SU-DHL-6 (cell line): Measurements from ENCODE around the gene MAP4.

Source experiments
- H2AFZ ChIP-seq: fragments of 200-600 bp; sonication (generic); 2 replicates; pipeline ENCODE4 v1.6.1; 2014; ENCODE audit warnings: low read depth, mild to moderate bottlenecking, moderate library complexity, mixed read lengths, antibody characterized with exemption, low read length; ENCODE audit not compliant: severe bottlenecking
- H3F3A ChIP-seq: fragments of 200-600 bp; shearing (Covaris generic); 2 replicates; pipeline ENCODE4 v1.6.0; 2016; ENCODE audit warnings: antibody characterized with exemption, mild to moderate bottlenecking; ENCODE audit not compliant: insufficient read depth
- H3K27ac ChIP-seq: fragments of 200-600 bp; sonication (generic); 2 replicates; pipeline ENCODE4 v1.5.1; 2016; ENCODE audit warnings: low read depth, mild to moderate bottlenecking, low read length, moderate library complexity, mixed read lengths
- H3K27me3 ChIP-seq: fragments of 200-600 bp; sonication (generic), shearing (Covaris generic); 2 replicates; pipeline ENCODE4 v1.6.0; 2014; ENCODE audit warnings: mild to moderate bottlenecking, low read length
- H3K36me3 ChIP-seq: fragments of 200-600 bp; sonication (generic); 2 replicates; pipeline ENCODE4 v1.6.1; 2014; ENCODE audit warnings: mild to moderate bottlenecking, low read length, mixed read lengths
- H3K4me2 ChIP-seq: fragments of 300-600, 200-600 bp; shearing (Covaris generic), sonication (generic); 2 replicates; pipeline ENCODE4 v1.6.0; 2014; ENCODE audit warnings: low read length, low read depth, mild to moderate bottlenecking; ENCODE audit not compliant: poor library complexity, severe bottlenecking
- H3K4me3 ChIP-seq: fragments of 200-600 bp; sonication (generic); 2 replicates; pipeline ENCODE4 v1.5.1; 2014; ENCODE audit warnings: antibody characterized with exemption, low read length, mild to moderate bottlenecking, mixed read lengths; ENCODE audit not compliant: insufficient read depth, poor library complexity, severe bottlenecking
- H3K79me2 ChIP-seq: fragments of 200-600 bp; sonication (generic); 2 replicates; pipeline ENCODE4 v1.6.1; 2014; ENCODE audit warnings: mild to moderate bottlenecking, low read length, moderate library complexity; ENCODE audit not compliant: insufficient read depth
- H3K9ac ChIP-seq: fragments of 200-600 bp; sonication (generic); 2 replicates; pipeline ENCODE4 v1.7.0; 2014; ENCODE audit warnings: mild to moderate bottlenecking, low read length
- H3K9me2 ChIP-seq: fragments of 200-600 bp; sonication (generic); replicated peaks from 2 replicates; pipeline ENCODE4 v1.6.1; 2014; ENCODE audit warnings: low read length; ENCODE audit not compliant: insufficient read depth
- H3K9me3 ChIP-seq: fragments of 200-600 bp; sonication (generic); 2 replicates; pipeline ENCODE4 v1.6.1; 2014; ENCODE audit warnings: low read length, mixed read lengths; ENCODE audit not compliant: insufficient read depth
- H4K20me1 ChIP-seq: fragments of 200-600 bp; sonication (generic); 2 replicates; pipeline ENCODE4 v1.6.1; 2014; ENCODE audit warnings: low read depth, mild to moderate bottlenecking, antibody characterized with exemption, low read length, moderate library complexity, mixed read lengths
- EZH2phosphoT487 ChIP-seq: fragments of 200-600 bp; sonication (generic), shearing (Covaris generic); conservative IDR thresholded peaks from 2 replicates; pipeline ENCODE4 v1.6.1; 2018; ENCODE audit warnings: mild to moderate bottlenecking, antibody characterized with exemption, low read length, moderate library complexity, mixed read lengths
- TF ChIP-seq, protein P1 (sequence below): fragments of 200-600 bp; sonication (generic); IDR thresholded peaks from one replicate; pipeline ENCODE4 v1.5.1; 2017; ENCODE audit warnings: antibody characterized with exemption, mild to moderate bottlenecking, low read length, moderate library complexity; ENCODE audit not compliant: insufficient read depth, poor library complexity, severe bottlenecking

The MAP4 gene

DNA sequence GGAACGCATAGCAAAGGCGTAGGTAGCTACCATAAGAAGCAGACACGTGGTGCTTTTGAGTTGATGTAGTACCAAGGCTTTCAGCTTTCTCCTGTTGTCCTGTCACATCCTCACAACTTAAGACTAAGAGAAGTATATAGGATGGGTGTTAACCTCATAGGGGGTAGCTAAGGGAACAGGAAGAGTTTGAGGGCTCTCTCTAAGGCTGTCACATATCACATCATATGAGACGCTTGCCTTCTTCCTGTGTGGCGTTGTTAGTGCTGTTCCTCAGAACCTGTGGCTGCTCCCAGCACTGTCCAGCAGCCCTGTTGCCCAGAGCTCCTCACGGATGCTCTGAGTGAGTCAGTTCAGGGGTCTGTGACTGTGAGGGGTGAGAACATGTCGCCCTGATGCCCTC, 198.6 kb downstream of the MAP4 start:
- H3K9me2 ChIP-seq = no peaks in the 10 kb centered on the region
- no peaks in the 10 kb centered on the region for H3K9me3 ChIP-seq
- no peak overlapping the region for H3K4me2 ChIP-seq
- H3K27ac ChIP-seq = no peak overlapping the region
- H3K27me3 ChIP-seq = no peaks in the 10 kb centered on the region
- H3F3A ChIP-seq = no peaks in the 10 kb centered on the region
- no peaks in the 10 kb centered on the region for H3K79me2 ChIP-seq
- no peak overlapping the region for H2AFZ ChIP-seq
- H3K36me3 ChIP-seq = no peaks in the 10 kb centered on the region
- no peak overlapping the region for H3K4me3 ChIP-seq
- no peaks in the 10 kb centered on the region for H4K20me1 ChIP-seq
- H3K9ac ChIP-seq = no peak overlapping the region
- TF ChIP-seq, protein P1, sequence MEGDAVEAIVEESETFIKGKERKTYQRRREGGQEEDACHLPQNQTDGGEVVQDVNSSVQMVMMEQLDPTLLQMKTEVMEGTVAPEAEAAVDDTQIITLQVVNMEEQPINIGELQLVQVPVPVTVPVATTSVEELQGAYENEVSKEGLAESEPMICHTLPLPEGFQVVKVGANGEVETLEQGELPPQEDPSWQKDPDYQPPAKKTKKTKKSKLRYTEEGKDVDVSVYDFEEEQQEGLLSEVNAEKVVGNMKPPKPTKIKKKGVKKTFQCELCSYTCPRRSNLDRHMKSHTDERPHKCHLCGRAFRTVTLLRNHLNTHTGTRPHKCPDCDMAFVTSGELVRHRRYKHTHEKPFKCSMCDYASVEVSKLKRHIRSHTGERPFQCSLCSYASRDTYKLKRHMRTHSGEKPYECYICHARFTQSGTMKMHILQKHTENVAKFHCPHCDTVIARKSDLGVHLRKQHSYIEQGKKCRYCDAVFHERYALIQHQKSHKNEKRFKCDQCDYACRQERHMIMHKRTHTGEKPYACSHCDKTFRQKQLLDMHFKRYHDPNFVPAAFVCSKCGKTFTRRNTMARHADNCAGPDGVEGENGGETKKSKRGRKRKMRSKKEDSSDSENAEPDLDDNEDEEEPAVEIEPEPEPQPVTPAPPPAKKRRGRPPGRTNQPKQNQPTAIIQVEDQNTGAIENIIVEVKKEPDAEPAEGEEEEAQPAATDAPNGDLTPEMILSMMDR = no peak
- no peak for TF ChIP-seq EZH2phosphoT487

DNA sequence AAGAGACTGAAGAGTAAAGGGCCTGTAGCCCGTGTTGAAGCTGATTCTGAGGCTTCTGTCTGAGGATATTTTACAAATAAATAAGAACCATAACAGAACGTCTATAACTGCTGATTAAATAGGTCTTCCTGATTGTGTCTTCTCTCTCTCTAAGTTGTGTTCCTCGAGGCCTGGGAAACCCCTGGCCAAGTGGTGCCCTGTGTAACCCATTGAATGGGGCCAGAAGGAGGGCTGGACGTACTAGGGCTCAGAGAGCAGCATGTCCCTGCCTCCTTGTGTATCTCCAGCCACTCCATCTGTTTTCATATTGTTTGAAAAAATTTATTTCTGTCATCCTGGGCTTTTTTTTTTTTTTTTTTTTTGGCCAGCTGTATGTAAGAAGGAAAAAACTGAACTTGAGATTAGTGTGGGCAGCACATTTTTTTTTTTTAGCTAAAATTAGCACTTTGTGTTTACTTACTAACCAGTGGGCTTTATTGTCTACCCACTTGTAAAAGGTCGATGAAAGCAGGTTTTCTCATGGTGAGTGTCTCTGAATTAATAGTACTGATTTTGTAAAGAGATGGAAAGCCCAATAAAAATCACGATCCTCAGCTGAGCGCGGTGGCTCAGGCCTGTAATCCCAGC, 202.6 kb downstream of the MAP4 start:
- Histone ChIP-seq H4K20me1 (no peaks in the 10 kb centered on the region), H3F3A (no peaks in the 10 kb centered on the region), H3K27me3 (no peaks in the 10 kb centered on the region), H3K4me2 (no peak overlapping the region), H3K9me2 (no peaks in the 10 kb centered on the region), H3K79me2 (no peaks in the 10 kb centered on the region), H3K4me3 (no peak overlapping the region), H2AFZ (no peak overlapping the region), H3K27ac (no peak overlapping the region), H3K9ac (no peak overlapping the region), H3K9me3 (no peaks in the 10 kb centered on the region), H3K36me3 (no peaks in the 10 kb centered on the region)
- TF ChIP-seq, protein P1 = no peak
- no peak for TF ChIP-seq EZH2phosphoT487

DNA sequence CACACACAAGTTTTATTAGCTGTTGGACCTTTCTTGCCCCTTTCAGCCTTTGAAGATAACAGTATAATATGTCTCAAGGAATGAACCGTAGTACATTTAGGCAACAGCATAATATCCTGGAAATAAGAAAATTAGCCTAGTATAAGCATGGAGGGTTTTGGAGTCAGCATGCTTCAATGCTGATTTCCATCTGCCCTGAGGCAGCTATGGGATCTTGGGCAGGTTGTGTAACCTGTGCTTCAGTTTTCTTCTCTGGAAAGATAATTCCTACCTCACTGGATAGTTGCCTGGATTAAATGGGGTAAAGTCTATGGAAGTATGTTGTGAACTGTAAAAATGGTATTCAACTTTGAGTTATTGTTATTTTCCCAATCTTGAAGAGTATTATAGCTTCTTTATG, 211.6 kb downstream of the MAP4 start:
- no peaks in the 10 kb centered on the region for H3K27me3 ChIP-seq
- no peaks in the 10 kb centered on the region for H3K9me2 ChIP-seq
- no peak overlapping the region for H3K4me3 ChIP-seq
- no peaks in the 10 kb centered on the region for H3K36me3 ChIP-seq
- no peak overlapping the region for H2AFZ ChIP-seq
- H3K4me2 ChIP-seq = peak overlapping the region; percentile 81
- peaks cover 4% of the 10 kb centered on the region; the same call in 1 of the 2 replicates for H3K79me2 ChIP-seq
- TF ChIP-seq EZH2phosphoT487 = no peak
- TF ChIP-seq, protein P1 = no peak
- H4K20me1 ChIP-seq = no peaks in the 10 kb centered on the region
- H3K9ac ChIP-seq = no peak overlapping the region
- no peak overlapping the region for H3K27ac ChIP-seq
- no peaks in the 10 kb centered on the region for H3K9me3 ChIP-seq
- H3F3A ChIP-seq = 0 out of 2 replicates have a peak, but pooled peaks cover 3% of the 10 kb centered on the region
